K562 (cell line): ENCODE data around the gene PRSS22. TPM values are rescaled to one million over a fixed set of nuclear protein-coding genes. Genes with fewer than 3 reads are reported as not detected.

Experiments
- CTCF ChIP-seq, 3 experiments: IDR thresholded peaks in 2 of 3; conservative IDR thresholded peaks in 1 of 3; 2 replicates each; pipeline ENCODE4 v1.5.1; 2011 to 2012; ENCODE audit warnings: low read length in 3 of 3, mild to moderate bottlenecking in 3 of 3, control low read depth in 2 of 3, improper control_type of control experiment in 1 of 3, inconsistent platforms in 1 of 3, low read depth in 1 of 3, mixed read lengths in 1 of 3, moderate library complexity in 1 of 3; ENCODE audit not compliant: insufficient read depth in 2 of 3
- GABPB2 ChIP-seq: fragments of 250-450 bp; sonication (Bioruptor Pico); conservative IDR thresholded peaks from 2 replicates; pipeline ENCODE4 v1.5.1; 2021; ENCODE audit warnings: mild to moderate bottlenecking
- NCOA4 ChIP-seq: fragments of 450-650 bp; IDR thresholded peaks from 2 replicates; pipeline ENCODE4 v1.6.1; 2018; ENCODE audit warnings: mild to moderate bottlenecking; ENCODE audit not compliant: partially characterized antibody
- NR3C1 ChIP-seq: sonication (generic); formaldehyde crosslinking; IDR thresholded peaks from 2 replicates; pipeline ENCODE4 v1.8.1; 2022; ENCODE audit warnings: missing genetic modification reagents
- POLR2AphosphoS5 ChIP-seq: IDR thresholded peaks from 2 replicates; pipeline ENCODE4 v1.6.1; 2011; ENCODE audit warnings: mild to moderate bottlenecking, low read depth, low read length, moderate library complexity; ENCODE audit not compliant: control insufficient read depth, insufficient read depth
- RB1 ChIP-seq: fragments of 450-650 bp; IDR thresholded peaks from 2 replicates; pipeline ENCODE4 v1.6.1; 2017; ENCODE audit warnings: low read depth, mild to moderate bottlenecking
- SMAD2 ChIP-seq: fragments of 150-350 bp; IDR thresholded peaks from 2 replicates; pipeline ENCODE4 v1.6.1; 2014; ENCODE audit warnings: low read depth, mild to moderate bottlenecking, low read length
- SP1 ChIP-seq: sonication (generic); formaldehyde crosslinking; IDR thresholded peaks from 2 replicates; pipeline ENCODE4 v1.8.1; 2022; ENCODE audit warnings: mild to moderate bottlenecking, missing genetic modification reagents
- SPI1 ChIP-seq: IDR thresholded peaks from 2 replicates; pipeline ENCODE4 v1.6.1; 2011; ENCODE audit warnings: low read depth, low read length, control low read depth, borderline replicate concordance
- TBP ChIP-seq: optimal IDR thresholded peaks from 2 replicates; pipeline ENCODE3; 2011; ENCODE audit warnings: low read depth, low read length, improper control_type of control experiment
- ZNF609 ChIP-seq: sonication (generic); formaldehyde crosslinking; IDR thresholded peaks from 2 replicates; pipeline ENCODE4 v1.8.1; 2023; ENCODE audit warnings: missing genetic modification reagents, mild to moderate bottlenecking, borderline replicate concordance
- ZNF717 ChIP-seq: fragments of 250-450 bp; sonication (Bioruptor Pico); IDR thresholded peaks from 2 replicates; pipeline ENCODE4 v1.5.0; 2021
- polyA plus RNA-seq, 8 experiments: library from polyadenylated mRNA; depleted of rRNA in 4 of 8; stranded (reverse) in 5 of 8; unstranded in 3 of 8; fragments of >200 nt; fragmentation: Nextera tagmentation in 2 of 8; fragmentation: Illumina TruSeq in 1 of 8; extraction: Ambion mirVana in 2 of 8; extraction: Trizol in 1 of 8; gene quantifications; 2 replicates each; pipeline versions ENCODE4 v1.2.1 to v1.2.3, GENCODE V29; 2011 to 2014; ENCODE audit warnings: inconsistent platforms in 1 of 8, missing spikeins in 1 of 8
- total RNA-seq, 7 experiments: library from RNA; depleted of rRNA in 6 of 7; stranded (reverse); fragments of >200 nt in 6 of 7; fragmentation: Illumina TruSeq in 2 of 7; extraction: Trizol in 2 of 7; gene quantifications; 2 replicates each; pipeline versions ENCODE4 v1.2.1 to v1.2.3, GENCODE V29; 2011 to 2021; ENCODE audit warnings: low replicate concordance in 1 of 7

PRSS22 gene
- total and polyA plus RNA-seq, 9 of the 15 experiments (the other 6 are each of a cell fraction or from before 2014, with no cell fraction given): 0.13 to 0.42 TPM; not detected in 7

GRCh38 chr16:2905241-2905987 is 47.4 kb upstream of the PRSS22 start (continued):
- TF ChIP-seq POLR2AphosphoS5: peak; percentile 99
- peak; percentile 98 for TF ChIP-seq SP1 (CRISPR knock-in tag)
- no peak for TF ChIP-seq NCOA4
- TF ChIP-seq NR3C1: no peak
- TF ChIP-seq GABPB2 (CRISPR knock-in tag): no peak
- no peak; the same call in 1 of the 2 replicates for TF ChIP-seq ZNF609 (CRISPR knock-in tag)
- no peak for TF ChIP-seq CTCF (IDR thresholded peaks at IDR 0.05 in 2 of 3, conservative IDR thresholded peaks at IDR 0.05 in 1 of 3; ENCODE audit: insufficient read depth in 2 of 3, low read depth in 1 of 3, low read length in 3 of 3)
- TF ChIP-seq RB1: peak; percentile 85
- TF ChIP-seq SPI1: no peak
- TF ChIP-seq TBP: peak; percentile 98
- TF ChIP-seq SMAD2: no peak
- no peak for TF ChIP-seq ZNF717 (CRISPR knock-in tag)
